HPDE6-E6E7 (cell line): Measurements from ENCODE around the gene CCDC91.
"Not testable (repeated sequence)": the region's sequence is repeated elsewhere in the genome, so short reads cannot be mapped to it uniquely, and the experiment has no call there.

Experiments
- DNase-seq: peaks from one replicate; pipeline ENCODE4 v3.0.0; 2011; ENCODE audit warnings: missing footprints; ENCODE audit errors: extremely low spot score

The CCDC91 gene

GRCh38 chr12:28290262-28290661, 100.0 kb downstream of the CCDC91 start:
- no peak for DNase-seq

- DNase-seq = no peak
Measured at GRCh38 chr12:28292699-28293098, 102.4 kb downstream of the CCDC91 start.

GRCh38 chr12:28294300-28294699, 104.0 kb downstream of the CCDC91 start:
- DNase-seq = no peak

- no peak for DNase-seq
Measured at GRCh38 chr12:28296287-28296686, 106.0 kb downstream of the CCDC91 start.

GRCh38 chr12:28303192-28303591, 112.9 kb downstream of the CCDC91 start:
- no peak for DNase-seq

- no peak for DNase-seq
Measured at GRCh38 chr12:28306535-28306934, 116.3 kb downstream of the CCDC91 start.

GRCh38 chr12:28308891-28309290, 118.6 kb downstream of the CCDC91 start:
- DNase-seq = no peak

- peak; percentile 1 for DNase-seq
Measured at GRCh38 chr12:28313631-28314030, 123.4 kb downstream of the CCDC91 start.

GRCh38 chr12:28316049-28316448, 125.8 kb downstream of the CCDC91 start:
- no peak for DNase-seq

GRCh38 chr12:28318273-28318672, 128.0 kb downstream of the CCDC91 start:
- DNase-seq = no peak

- DNase-seq = no peak
Measured at GRCh38 chr12:28320353-28320752, 130.1 kb downstream of the CCDC91 start.

GRCh38 chr12:28327722-28328121, 137.5 kb downstream of the CCDC91 start:
- DNase-seq = no peak

- DNase-seq = no peak
Measured at GRCh38 chr12:28328967-28329366, 138.7 kb downstream of the CCDC91 start.

GRCh38 chr12:28329727-28330126, 139.5 kb downstream of the CCDC91 start:
- DNase-seq = not testable (repeated sequence)

- not testable (repeated sequence) for DNase-seq
Measured at GRCh38 chr12:28330232-28330631, 140.0 kb downstream of the CCDC91 start.

GRCh38 chr12:28331130-28331529, 140.9 kb downstream of the CCDC91 start:
- no peak for DNase-seq

- no peak for DNase-seq
Measured at GRCh38 chr12:28340261-28341045, 150.2 kb downstream of the CCDC91 start.

GRCh38 chr12:28343713-28344112, 153.5 kb downstream of the CCDC91 start:
- no peak for DNase-seq

GRCh38 chr12:28346567-28346966, 156.3 kb downstream of the CCDC91 start:
- DNase-seq = no peak

- no peak for DNase-seq
Measured at GRCh38 chr12:28349196-28349595, 158.9 kb downstream of the CCDC91 start.

GRCh38 chr12:28350502-28350901, 160.2 kb downstream of the CCDC91 start:
- DNase-seq = no peak

GRCh38 chr12:28351414-28351813, 161.2 kb downstream of the CCDC91 start:
- DNase-seq = no peak

- no peak for DNase-seq
Measured at GRCh38 chr12:28355161-28355560, 164.9 kb downstream of the CCDC91 start.

GRCh38 chr12:28360253-28360652, 170.0 kb downstream of the CCDC91 start:
- no peak for DNase-seq
